ENCODE results near the gene CRYBA1. TPM values are rescaled to one million over a fixed set of nuclear protein-coding genes. Genes with fewer than 3 reads are reported as not detected.

Gene CRYBA1
- total RNA-seq, 1 donor from 2014 or later: not detected

DNA sequence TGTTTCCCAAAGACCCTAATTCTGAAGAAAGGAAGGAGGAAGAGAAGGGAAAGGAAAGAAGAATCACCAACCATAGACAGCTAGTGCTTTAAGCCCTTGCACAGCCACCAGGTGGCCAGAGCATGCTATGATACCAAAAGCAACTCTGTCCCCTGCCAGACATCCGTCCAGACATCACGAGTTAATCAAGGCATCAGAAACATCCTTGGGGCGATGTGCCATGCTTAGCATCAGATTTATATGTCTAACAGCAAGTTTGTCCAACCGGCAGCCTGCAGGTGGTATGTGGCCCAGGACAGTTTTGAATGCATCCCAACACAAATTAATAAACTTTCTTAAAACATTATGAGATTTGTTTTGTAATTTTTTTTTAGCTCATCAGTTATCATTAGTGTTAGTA is 2.9 kb upstream of the CRYBA1 start:
- POLR2A ChIA-PET: no interaction called here
- Mint-ChIP-seq H3K4me3 (no peak overlapping the region), H3K4me1 (peaks cover 3% of the 10 kb centered on the region), H3K36me3 (ENCODE audit: low read depth) (no peaks in the 10 kb centered on the region), H3K27ac (no peak overlapping the region), H3K9me3 (no peaks in the 10 kb centered on the region), H3K27me3 (no peaks in the 10 kb centered on the region)
- ATAC-seq (ENCODE audit: low read depth) (no peak), DNase-seq (no peak)
- CTCF ChIA-PET: no interaction called here
- TF ChIP-seq, protein P1, sequence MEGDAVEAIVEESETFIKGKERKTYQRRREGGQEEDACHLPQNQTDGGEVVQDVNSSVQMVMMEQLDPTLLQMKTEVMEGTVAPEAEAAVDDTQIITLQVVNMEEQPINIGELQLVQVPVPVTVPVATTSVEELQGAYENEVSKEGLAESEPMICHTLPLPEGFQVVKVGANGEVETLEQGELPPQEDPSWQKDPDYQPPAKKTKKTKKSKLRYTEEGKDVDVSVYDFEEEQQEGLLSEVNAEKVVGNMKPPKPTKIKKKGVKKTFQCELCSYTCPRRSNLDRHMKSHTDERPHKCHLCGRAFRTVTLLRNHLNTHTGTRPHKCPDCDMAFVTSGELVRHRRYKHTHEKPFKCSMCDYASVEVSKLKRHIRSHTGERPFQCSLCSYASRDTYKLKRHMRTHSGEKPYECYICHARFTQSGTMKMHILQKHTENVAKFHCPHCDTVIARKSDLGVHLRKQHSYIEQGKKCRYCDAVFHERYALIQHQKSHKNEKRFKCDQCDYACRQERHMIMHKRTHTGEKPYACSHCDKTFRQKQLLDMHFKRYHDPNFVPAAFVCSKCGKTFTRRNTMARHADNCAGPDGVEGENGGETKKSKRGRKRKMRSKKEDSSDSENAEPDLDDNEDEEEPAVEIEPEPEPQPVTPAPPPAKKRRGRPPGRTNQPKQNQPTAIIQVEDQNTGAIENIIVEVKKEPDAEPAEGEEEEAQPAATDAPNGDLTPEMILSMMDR (IDR thresholded peaks at IDR 0.05): no peak
- intact Hi-C loops (cut with micrococcal nuclease): no loop called here

DNA sequence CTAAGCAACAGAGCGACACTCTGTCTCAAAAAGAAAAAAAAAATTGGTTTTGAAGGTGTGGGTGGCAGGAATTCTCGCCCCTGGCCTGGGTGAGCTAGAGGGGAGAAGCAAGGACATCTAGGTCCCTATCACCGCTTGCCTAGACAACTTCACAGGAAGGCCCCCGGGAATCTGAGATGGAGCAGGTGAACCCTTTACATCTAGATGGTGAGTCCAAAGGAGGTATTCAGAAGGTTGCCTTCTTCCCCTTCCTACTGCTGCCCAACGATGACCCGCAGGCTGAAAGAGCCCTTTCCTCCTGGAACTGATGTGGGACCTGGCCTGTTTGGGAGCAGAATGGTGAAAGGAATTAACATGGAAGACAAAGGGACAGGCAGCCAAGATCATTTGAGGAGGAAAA is 1.3 kb upstream of the CRYBA1 start:
- CTCF ChIA-PET: no interaction called here
- POLR2A ChIA-PET: no interaction called here
- H3K4me3 Mint-ChIP-seq: no peak overlapping the region
- no peaks in the 10 kb centered on the region for H3K27me3 Mint-ChIP-seq
- no peaks in the 10 kb centered on the region for H3K9me3 Mint-ChIP-seq
- H3K36me3 Mint-ChIP-seq (ENCODE audit: low read depth): no peaks in the 10 kb centered on the region
- intact Hi-C loops (cut with micrococcal nuclease): no loop called here
- TF ChIP-seq, protein P1 (IDR thresholded peaks at IDR 0.05): no peak
- DNase-seq (no peak), ATAC-seq (ENCODE audit: low read depth) (no peak)
- H3K27ac Mint-ChIP-seq: no peak overlapping the region
- H3K4me1 Mint-ChIP-seq: peaks cover 3% of the 10 kb centered on the region

DNA sequence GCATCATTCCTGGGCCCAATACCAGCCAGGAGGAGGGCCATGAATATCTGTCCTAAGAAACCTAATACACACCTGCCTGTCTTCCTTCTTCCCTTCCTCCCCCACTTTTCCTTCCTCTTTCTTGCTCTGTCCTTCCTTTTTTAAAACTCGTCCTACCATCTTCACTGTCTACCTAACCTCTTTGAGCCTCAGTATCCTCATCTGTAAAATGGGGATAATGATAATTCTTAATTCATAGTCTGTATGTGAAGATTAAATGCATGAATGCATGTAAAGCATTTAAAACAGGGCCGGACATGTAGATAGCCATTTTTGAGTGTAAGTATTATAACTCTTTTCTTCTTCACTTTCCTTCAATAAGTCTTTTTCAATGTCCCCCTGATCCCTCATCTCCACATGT is 560 bp downstream of the CRYBA1 start:
- CTCF ChIA-PET: no interaction called here

DNA sequence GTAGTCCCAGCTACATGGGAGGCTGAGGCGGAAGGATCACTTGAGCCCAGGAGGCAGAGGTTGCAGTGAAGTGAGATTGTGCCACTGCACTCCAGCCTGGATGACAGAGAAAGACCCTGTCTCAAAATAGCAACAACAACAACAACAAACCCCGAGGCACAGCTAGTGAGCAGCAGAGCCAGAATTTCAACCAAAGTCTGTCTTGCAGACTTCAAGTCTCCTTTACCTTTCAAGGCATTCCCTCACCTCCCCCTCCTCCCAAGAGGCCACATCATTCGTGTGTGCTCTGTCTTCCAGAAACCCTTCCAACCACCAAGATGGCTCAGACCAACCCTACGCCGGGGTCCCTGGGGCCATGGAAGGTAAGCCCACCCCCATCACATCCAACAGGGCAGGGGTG is 2.2 kb downstream of the CRYBA1 start:
- no peak for DNase-seq
- ChIA-PET POLR2A (no interaction called here), CTCF (no interaction called here)
- peaks cover 2% of the 10 kb centered on the region for H3K36me3 Mint-ChIP-seq (ENCODE audit: low read depth)
- TF ChIP-seq, protein P1 (IDR thresholded peaks at IDR 0.05): no peak
- H3K4me1 Mint-ChIP-seq: peaks cover 11% of the 10 kb centered on the region
- H3K27ac Mint-ChIP-seq: no peak overlapping the region
- H3K4me3 Mint-ChIP-seq: no peak overlapping the region
- ATAC-seq (ENCODE audit: low read depth): no peak
- no peaks in the 10 kb centered on the region for H3K9me3 Mint-ChIP-seq
- H3K27me3 Mint-ChIP-seq: no peaks in the 10 kb centered on the region
- intact Hi-C loops (cut with micrococcal nuclease): no loop called here

More for the DNA sequence above, 560 bp downstream of the CRYBA1 start:
- intact Hi-C loops (cut with micrococcal nuclease): no loop called here
- no peaks in the 10 kb centered on the region for H3K9me3 Mint-ChIP-seq
- peaks cover 11% of the 10 kb centered on the region for H3K4me1 Mint-ChIP-seq
- peaks cover 2% of the 10 kb centered on the region for H3K36me3 Mint-ChIP-seq (ENCODE audit: low read depth)
- TF ChIP-seq, protein P1 (IDR thresholded peaks at IDR 0.05): no peak
- ATAC-seq (ENCODE audit: low read depth) (no peak), DNase-seq (no peak)
- no peak overlapping the region for H3K27ac Mint-ChIP-seq
- POLR2A ChIA-PET: no interaction called here
- H3K4me3 Mint-ChIP-seq: no peak overlapping the region
- H3K27me3 Mint-ChIP-seq: no peaks in the 10 kb centered on the region

DNA sequence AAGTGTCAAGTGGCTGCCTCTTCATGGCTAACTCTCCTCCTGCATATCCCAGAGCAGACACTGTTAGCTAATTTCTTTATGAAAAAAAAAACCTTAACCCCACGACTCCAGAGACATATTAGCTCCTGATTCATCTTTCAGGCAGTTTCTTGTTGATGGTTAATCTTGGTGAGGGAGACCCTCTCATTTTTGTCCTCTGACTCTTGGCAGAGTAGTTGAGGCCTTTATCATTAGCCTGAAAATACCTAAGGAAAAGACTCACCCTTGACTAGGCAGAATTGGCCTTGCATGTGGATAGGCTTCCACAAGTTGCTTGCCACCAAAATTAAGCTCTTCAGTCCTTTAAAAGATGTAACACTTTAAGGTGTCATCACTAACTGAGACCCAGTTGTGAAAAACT is 4.0 kb downstream of the CRYBA1 start:
- H3K36me3 Mint-ChIP-seq (ENCODE audit: low read depth): peaks cover 11% of the 10 kb centered on the region
- peaks cover 11% of the 10 kb centered on the region for H3K4me1 Mint-ChIP-seq
- H3K9me3 Mint-ChIP-seq: no peaks in the 10 kb centered on the region
- POLR2A ChIA-PET: interaction anchor here (0.5 kb wide), 1 partner anchor 28 kb away, joined by 3 read pairs; no protein-coding TSS in a partner anchor
- no peak for ATAC-seq (ENCODE audit: low read depth)
- CTCF ChIA-PET: interaction anchor here (1.3 kb wide), 1 partner anchor 31 kb away, joined by 3 read pairs; no protein-coding TSS in a partner anchor
- intact Hi-C loops (cut with micrococcal nuclease): no loop called here
- no peak for DNase-seq
- no peaks in the 10 kb centered on the region for H3K27me3 Mint-ChIP-seq
- H3K4me3 Mint-ChIP-seq: no peak overlapping the region
- TF ChIP-seq, protein P1 (IDR thresholded peaks at IDR 0.05): no peak
- H3K27ac Mint-ChIP-seq: no peak overlapping the region
